SK-MEL-5 (cell line): ENCODE data around the gene PCBP2. TPM values are rescaled to one million over a fixed set of nuclear protein-coding genes. Genes with fewer than 3 reads are reported as not detected.

Source experiments
- DNase-seq: peaks from one replicate; pipeline ENCODE4 v3.0.0-alpha.2; 2016; ENCODE audit warnings: low read depth, low spot score
- in situ Hi-C: cut with HindIII; loops from 2 replicates; pipeline ENCODE4 v1.10.0; 2016; ENCODE audit warnings: low sequenced_read_pairs, high pct_unique_total_duplicates, low pct_unique_long_range_greater_than_20kb
- total RNA-seq: library from RNA; depleted of rRNA; stranded (reverse); fragments of >200 nt; shearing (Covaris generic); gene quantifications from 2 replicates; pipeline ENCODE4 v1.2.3, GENCODE V29; 2014

PCBP2 gene
- total RNA-seq, 1 experiment from 2014 or later = 165 TPM

DNA sequence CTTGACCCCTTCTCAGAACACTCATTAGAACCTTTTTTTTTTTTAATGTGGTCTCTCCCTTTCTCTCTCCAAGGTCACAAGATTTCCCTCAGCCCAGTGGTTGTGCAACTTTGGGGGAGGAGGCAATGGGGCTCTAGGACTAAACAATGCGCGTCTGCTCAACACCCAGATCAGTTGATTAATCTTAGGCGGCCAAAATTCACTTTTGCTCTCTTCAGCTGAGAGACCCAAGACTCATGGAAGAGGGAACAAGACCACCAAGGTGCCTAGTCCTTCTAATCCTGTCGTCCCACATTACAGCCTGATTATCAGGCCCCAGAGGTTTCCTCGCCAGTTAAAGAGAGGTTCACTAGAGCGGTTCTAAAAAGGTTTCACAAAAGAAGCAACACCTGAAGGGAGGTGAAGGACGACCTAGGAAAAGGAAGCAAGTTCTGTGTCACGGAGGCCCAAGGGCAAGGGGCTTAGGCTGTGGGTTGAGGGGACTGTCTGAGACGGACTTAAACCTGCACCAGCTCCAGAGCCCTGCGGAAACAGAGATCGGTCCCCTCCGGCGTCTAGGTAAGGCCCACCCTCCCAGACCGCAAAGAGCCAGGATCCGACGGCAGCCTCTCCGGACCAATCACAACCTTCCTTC is 48.4 kb downstream of the PCBP2 start:
- in situ Hi-C loops = no loop called here
- peak; percentile 68 for DNase-seq

DNA sequence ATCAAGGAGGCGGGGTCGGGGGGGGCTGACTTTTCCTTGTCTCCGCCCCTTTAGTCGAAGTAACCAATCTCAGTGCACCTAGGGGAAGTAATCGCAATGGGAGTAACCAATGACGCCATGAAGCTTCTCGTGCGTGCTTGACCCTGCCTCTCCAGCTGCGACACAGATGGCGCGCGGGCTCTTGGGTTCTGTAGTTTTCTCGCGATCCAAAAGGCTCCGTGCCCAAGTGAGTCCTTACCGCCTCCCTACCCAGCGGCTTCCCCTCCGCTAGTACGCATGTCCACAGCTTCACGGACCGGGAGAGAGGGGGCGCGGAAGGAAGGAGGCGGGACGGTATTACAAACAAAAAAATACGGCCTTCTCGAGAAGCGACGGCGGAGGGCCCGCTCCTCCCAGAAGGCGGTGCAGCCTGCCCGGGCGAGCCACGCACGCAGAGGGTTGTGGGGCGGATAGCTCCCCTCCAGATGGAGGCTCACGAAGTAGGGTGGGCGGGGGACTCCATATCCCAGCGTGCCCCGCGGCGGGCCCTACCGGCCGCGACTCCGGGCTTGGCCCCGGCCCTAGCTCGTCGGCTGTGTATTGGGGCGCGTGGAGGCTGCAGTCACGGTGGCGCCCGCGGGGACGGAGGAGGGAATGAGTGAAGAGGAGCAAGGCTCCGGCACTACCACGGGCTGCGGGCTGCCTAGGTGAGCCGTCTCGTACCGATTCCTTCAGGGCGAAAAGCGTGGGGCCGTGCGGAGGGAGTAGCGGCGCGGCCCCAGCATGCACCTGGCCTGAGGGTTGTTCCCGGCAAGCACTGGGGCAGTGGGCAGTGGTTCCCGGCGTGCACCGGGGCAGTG is 49.1 kb downstream of the PCBP2 start, which contains the start of gene TARBP2:
TSS of gene TARBP2 (plus strand) at position 508 of the 839 bp plus-strand sequence. CDS start at position 634, 126 bp downstream.
- DNase-seq = peak; percentile 100
- in situ Hi-C loops = no loop called here

DNA sequence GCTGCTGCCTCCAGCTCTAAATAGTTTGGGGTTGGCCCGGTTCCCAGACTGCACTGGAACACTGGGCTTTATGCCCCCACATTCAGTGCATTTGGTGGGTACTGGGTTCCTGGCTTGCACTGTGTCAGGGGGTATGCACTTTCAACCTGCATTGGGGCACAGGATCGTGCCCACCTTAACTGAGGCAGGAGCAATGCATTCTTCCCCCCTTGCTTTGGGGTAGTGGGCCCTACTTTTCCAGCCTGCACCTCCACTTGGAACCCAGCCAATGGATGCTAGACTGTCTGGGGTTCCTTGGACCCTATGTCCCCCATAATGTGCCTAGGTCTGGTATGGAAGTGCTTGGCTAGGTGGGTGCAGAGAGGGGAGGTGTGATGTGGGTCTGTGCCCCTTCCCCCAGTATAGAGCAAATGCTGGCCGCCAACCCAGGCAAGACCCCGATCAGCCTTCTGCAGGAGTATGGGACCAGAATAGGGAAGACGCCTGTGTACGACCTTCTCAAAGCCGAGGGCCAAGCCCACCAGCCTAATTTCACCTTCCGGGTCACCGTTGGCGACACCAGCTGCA is 49.8 kb downstream of the PCBP2 start:
- no peak for DNase-seq
- in situ Hi-C loops = no loop called here

DNA sequence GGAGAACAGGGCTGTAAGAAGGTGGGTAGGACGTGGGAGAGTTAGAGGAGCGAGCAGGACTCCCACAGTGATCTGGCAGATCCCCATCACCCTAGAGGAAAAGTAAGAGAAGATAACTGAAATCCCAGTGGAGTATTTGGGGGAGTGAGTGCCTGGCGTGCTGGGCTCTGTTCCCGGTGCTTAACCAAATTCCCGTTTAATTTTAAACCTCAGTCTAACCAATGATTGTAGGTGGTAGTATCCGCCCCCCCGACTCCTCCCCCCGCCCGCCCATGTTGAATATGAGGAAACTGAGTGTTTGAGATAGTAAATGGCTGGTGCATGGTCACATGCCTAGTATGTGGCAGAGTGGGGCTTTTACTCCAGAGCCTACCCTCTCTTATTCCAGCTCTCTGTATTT is 50.4 kb downstream of the PCBP2 start:
- in situ Hi-C loops = no loop called here
- DNase-seq = no peak

DNA sequence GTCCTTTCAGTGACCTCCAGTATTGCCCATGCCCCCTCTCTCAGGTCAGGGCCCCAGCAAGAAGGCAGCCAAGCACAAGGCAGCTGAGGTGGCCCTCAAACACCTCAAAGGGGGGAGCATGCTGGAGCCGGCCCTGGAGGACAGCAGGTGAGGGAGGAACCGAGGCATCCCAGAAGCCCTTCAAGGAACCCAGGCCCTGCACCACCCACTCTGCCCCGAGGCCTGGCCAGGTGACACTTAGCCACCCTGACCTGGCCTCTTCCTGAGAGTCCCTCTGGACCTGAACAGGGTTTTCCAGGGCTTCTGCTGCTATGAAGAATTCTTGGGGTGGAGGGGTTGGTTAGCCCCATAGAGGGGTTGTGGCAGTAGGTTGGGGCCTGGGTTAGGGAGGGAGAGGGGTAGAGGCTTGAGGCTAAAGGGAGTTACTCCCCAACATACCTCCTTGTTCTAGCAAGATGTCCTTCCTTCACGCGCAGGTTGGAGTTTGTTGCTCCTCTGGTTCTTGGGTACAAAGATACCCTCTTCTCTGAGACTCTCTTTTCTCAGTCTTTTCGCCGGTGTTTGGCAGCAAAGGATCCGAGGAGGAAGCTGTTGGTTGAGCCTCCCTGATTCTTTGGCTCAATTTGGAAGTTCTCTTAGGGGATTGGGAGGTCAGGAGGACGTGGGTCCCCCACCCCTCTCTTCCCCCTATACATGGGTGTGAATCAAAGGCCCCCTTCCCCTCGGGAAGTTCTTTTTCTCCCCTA is 51.3 kb downstream of the PCBP2 start:
- DNase-seq = no peak
- in situ Hi-C loops = no loop called here

DNA sequence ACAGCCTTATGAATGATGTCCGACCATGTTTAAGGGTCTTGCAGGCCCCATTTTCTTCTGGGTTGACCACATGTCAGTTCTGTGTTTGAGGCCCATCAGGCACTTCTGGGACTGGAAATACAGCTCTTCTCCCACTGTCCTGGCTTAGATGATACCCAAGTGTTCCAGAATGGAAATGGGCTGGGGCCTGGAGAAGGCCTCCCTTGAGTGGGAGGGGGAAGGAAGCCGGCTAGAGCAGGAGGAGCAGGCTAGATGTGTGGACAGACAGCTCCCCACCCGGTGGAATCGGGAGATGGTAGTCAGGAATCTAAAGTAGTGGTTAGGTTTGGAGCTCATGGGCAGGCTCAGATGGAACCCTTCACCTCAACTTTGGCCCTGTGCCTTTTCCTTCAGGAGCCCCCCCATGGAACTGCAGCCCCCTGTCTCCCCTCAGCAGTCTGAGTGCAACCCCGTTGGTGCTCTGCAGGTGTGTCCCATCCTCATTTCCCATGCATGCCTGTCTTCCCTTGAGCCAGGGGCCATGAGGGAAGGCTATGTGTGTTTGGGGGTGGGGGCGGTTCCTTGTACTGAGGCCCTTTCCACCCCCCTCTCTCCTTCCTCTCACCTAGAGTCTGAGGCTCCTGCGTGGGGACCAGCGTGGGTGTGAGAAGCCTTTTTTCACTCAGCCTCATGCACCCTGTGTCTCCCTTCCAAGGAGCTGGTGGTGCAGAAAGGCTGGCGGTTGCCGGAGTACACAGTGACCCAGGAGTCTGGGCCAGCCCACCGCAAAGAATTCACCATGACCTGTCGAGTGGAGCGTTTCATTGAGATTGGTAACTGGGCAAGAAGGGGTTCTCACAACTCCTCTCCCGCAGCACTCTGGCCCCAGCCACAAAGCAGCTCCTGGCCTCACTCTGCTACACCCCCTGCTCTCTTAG is 52.4 kb downstream of the PCBP2 start:
- in situ Hi-C loops = no loop called here
- peak; percentile 23 for DNase-seq

DNA sequence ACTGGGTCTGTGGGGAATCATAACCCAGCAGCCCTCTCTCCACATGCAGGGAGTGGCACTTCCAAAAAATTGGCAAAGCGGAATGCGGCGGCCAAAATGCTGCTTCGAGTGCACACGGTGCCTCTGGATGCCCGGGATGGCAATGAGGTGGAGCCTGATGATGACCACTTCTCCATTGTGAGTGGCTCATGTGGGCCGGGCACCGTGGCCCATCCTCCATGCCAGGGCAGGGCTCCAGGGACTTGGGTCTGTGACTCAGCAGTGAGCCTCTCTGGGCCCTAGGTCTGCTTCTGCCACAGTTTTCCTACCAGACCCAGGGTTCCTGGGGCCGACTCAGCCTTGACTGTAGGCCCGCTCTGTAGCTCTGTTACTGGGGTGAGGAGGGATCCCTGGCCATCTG is 53.2 kb downstream of the PCBP2 start:
- no peak for DNase-seq
- in situ Hi-C loops = no loop called here

DNA sequence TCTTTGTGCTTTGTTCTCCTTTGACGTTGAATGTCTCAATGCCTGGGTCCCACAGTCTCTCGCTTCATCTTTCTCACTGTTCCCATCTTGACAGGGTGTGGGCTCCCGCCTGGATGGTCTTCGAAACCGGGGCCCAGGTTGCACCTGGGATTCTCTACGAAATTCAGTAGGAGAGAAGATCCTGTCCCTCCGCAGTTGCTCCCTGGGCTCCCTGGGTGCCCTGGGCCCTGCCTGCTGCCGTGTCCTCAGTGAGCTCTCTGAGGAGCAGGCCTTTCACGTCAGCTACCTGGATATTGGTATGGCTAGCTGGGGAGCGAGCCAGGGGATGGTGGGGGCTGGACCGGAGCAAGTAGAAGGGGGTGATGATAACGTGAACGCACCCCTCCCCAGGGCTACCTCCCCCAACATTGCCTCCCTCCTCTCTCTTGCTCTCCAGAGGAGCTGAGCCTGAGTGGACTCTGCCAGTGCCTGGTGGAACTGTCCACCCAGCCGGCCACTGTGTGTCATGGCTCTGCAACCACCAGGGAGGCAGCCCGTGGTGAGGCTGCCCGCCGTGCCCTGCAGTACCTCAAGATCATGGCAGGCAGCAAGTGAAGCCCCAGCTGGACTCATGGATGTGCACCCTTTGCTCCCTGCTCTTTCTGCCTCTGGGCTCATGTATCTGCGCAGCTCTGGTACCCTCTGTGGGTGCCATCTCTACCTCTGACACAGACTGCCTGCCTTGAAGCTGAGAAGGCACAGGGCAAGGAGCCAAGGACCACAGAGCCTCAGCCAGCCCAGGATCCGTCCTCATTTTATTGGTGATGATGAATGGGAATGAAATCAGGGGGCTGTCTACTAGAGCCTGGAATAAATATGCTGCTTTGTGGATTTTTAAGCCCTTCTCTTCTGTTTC is 53.9 kb downstream of the PCBP2 start:
- in situ Hi-C loops = no loop called here

DNA sequence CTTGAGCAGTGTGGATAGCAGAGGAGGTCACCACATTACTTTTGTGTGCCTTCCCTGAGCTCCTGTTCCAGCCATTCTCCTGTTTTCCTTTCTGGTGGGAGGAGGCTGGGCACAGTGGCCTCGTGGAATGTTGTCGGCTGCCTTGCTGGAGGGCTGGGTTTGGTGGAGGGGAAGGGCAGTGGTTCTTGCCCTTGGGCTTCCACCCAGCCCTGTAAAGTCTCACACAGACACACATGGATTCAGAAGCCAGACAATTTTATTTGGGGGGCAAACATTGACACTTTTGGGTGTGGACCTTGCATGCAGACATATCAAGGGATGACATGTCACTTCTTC is 54.5 kb downstream of the PCBP2 start:
- no peak for DNase-seq
- in situ Hi-C loops = no loop called here

More for the DNA sequence above, 53.9 kb downstream of the PCBP2 start:
- no peak for DNase-seq

DNA sequence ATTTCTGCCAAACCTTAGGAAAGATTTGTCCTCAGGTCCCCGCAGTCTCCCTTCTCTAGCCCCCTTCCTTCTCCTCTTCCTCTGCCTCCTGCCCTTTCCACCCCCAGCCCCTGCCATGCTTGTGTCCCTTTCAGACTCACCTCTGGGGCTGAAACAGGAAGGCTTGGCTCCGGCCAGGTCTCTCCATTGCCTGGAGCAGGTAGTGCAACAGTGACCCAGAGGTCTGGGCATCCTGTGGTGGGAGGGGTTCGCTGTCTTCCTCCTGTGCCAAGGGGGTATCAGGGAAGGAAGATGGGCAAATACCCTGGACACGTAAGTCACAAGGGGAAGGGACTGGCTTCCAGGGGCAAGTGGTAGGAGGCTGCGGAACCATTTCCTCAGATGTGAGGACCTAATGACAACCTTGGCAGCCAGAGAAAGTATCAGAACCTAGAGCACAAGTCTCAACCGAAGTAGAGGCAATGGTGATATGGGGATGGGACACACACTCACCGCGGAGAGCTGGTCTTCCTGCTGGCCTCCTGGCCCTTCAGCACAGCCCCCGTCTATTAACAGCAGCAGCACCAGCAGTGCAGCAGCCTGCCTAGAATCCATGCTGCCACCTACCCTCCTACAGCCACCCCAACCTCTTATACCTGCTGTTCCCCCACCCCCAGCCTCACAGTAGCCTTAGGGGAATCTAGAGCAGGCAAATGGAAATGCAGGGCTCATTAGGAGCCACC is 55.1 kb downstream of the PCBP2 start, which contains the start of gene NPFF:
TSS of gene NPFF (minus strand) at position 604 of the 722 bp plus-strand sequence. CDS start at position 594, 10 bp downstream.
- no peak for DNase-seq
- in situ Hi-C loops = no loop called here

DNA sequence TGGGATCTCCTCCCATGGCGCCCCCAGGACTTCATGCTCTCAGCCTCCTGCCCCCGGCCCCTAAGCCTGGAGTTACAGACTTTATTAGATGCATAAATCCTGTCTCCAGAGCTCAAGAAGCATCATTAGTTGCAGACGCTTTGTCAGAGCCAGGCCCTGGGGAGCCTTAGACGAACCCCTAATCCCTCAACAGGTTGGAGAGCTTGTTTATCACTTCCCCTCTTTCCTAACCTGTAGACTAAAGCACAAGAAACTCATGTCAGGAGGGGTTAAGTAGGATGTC is 55.6 kb downstream of the PCBP2 start:
- in situ Hi-C loops = no loop called here

DNA sequence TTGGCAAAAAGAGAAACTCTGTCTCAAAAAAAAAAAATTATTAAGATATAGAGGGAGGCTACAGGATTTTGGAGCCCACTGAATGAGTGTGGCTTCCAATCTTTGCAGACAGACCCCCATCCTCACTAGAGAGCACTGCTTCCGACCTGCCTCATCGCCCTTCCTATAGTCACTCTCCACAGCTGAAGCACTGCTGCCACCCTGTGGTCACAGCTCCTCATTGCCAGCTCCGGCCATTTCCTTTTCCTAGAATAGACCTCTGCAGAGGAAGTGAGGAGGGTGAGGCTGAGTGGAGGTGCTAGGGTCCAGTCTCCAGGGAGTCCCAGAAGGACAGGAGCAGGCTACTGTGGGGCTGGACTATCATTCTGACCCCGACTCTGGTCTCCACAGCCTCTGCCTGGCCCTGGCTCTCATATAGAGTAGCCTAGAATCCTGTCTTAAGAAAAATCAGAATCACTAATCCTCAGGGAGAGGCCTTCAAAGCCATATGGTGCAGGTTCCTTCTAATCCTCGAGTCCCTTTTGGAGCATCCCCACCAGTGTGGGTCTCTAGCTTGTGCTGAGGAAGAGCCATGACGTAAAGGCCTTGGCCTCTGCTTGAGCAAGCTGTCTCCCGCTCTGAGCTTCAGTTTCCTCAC is 56.8 kb downstream of the PCBP2 start:
- in situ Hi-C loops = no loop called here

More for the DNA sequence above, 55.6 kb downstream of the PCBP2 start:
- no peak for DNase-seq

DNA sequence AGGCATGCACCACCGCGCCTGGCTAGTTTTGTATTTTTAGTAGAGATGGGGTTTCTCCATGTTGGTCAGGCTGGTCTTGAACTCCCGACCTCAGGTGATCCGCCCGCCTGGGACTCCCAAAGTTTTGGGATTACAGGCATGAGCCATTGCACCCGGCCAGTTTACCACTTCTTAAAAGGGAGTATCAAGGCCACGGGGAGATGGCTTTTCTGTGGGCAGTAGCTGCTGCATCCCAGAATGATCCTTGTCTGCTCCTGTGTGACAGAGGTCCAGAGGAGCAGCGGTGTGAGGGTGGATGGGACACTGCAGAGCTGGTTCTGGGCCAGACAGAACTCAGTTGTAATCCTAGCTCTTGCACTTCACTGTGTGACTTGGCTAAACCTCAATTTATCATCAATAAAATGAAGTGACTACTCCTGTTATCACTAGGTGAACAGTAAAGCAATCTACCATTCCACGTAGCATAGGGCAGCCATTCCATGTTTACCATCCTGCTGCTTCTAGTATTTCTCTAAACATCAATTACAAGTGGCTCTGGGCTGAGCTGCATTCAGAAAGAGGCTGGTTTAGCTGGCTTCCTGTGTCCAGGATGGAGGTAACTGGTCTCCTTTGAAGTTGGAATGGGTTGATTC is 58.4 kb downstream of the PCBP2 start:
- no peak for DNase-seq
- in situ Hi-C loops = no loop called here

More for the DNA sequence above, 56.8 kb downstream of the PCBP2 start:
- DNase-seq = peak; percentile 91

DNA sequence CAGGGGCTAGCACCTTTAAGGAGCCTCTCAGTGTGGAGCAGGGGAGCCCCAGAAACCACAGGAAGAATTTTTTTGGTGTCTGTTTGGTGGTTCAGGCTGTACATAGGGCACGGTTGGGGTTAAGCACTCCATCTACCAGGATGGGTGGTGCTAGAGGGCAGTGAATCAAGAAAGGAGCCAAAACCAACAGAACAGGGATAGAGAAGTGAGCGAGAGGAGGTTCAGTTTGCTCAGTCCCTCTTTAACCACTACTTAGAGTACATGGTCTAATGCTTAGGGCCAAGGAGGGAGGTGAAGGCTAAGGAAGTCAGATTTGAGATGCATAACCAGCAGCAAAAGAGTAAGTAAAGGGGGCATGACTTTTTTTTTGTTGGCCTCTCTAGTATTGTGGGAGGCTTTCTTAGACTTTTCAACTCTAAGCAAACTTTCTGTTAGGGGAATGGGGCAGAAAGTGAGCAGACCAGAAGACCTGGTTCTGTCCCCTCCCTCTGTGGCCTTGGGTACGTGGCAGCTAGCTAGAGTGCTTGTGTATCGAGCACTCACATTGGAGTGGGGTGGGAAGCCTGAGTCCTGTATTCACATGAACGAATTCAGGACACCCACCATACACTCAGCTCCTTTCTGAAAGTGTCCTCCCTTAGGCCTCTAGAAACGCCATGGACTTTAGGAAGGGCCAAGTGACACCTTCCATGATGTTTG is 62.0 kb downstream of the PCBP2 start:
- in situ Hi-C loops = no loop called here
- DNase-seq = no peak
